Measurements from ENCODE around the gene TOR4A. TPM values are rescaled to one million over a fixed set of nuclear protein-coding genes. Genes with fewer than 3 reads are reported as not detected.

Gene TOR4A
- total and polyA plus RNA-seq, 7 donors = 3.8 to 33.0 (median 4.3) TPM

DNA sequence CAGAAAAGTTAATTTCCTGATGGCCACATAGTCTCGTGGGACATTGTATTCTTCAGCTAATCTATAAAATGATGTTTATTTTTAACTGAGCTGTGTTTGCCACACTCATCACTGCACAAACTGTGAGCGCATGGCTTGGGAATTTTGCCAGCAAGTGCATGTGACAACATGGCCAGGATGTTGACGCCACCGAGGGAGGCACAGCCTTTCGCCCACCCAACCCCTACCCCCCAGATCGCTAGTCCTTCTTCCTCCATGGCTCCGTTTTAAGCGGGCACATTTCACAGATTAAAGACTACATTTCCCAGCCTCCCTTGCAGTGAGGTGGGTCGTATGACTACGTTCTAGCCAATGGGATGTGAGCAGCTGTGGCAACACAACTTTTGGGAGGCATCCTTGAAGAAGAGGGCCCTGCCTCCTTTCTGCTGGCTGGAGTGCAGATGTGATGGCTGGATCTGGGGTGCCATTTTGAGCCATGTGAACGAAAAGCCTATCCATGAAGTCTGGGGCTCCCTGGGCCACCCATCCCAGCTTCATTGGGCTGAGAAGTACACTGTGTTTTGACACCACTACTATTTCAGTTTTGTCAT is 16.7 kb downstream of the TOR4A start:
- H3K4me3 ChIP-seq = no peak overlapping the region
- TF ChIP-seq POLR2AphosphoS5 (IDR thresholded peaks at IDR 0.05) (no peak), POLR2A (IDR thresholded peaks at IDR 0.05) (no peak), EP300 (IDR thresholded peaks at IDR 0.05) (no peak)
- TF ChIP-seq, protein P1, sequence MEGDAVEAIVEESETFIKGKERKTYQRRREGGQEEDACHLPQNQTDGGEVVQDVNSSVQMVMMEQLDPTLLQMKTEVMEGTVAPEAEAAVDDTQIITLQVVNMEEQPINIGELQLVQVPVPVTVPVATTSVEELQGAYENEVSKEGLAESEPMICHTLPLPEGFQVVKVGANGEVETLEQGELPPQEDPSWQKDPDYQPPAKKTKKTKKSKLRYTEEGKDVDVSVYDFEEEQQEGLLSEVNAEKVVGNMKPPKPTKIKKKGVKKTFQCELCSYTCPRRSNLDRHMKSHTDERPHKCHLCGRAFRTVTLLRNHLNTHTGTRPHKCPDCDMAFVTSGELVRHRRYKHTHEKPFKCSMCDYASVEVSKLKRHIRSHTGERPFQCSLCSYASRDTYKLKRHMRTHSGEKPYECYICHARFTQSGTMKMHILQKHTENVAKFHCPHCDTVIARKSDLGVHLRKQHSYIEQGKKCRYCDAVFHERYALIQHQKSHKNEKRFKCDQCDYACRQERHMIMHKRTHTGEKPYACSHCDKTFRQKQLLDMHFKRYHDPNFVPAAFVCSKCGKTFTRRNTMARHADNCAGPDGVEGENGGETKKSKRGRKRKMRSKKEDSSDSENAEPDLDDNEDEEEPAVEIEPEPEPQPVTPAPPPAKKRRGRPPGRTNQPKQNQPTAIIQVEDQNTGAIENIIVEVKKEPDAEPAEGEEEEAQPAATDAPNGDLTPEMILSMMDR (IDR thresholded peaks at IDR 0.05) = no peak
- WGBS, 2 donors = 6 to 40% methylated on average over 11 of the region's 11 CpGs
- no peaks in the 10 kb centered on the region for H3K9me3 ChIP-seq
- peaks cover 0 to 20% (median 20%) of the 10 kb centered on the region in 4 donors for H3K4me1 ChIP-seq
- H3K36me3 ChIP-seq = no peaks in the 10 kb centered on the region
- no peak overlapping the region for H3K27ac ChIP-seq
- H3K27me3 ChIP-seq = peaks cover 39 to 76% (median 71%) of the 10 kb centered on the region in 3 donors
- no peak for DNase-seq
- intact Hi-C loops (cut with DNase I) = loop anchor here (10.0 kb wide), 1 partner anchor 231 kb away; no protein-coding TSS in a partner anchor

DNA sequence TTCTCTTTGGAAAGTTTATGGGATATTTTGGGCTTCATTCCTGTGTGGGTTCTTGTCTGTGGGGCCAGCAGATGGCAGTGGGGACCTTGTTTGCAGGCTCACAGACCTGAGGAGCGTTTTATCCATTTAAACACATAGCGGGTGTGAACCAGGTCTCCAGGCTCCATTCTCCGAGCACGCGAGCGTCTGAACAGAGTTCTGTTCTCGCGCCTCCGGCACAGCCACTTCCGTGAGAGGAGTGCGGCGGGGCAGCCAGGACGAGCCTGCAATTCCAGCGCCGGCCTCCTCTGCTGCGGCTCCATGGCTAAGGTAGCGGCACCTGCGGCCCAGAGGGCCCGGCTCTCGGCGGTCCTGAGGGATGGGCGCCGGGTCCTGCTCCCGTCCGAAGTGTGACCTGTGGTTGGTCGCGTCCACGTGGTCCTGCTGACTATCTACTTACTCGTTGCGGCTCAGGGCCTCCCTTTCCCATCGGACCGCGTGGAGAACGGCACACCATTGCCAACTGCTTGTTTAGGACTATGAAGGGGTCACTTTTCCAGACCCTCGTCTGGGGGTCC is 17.2 kb downstream of the TOR4A start:
- WGBS, 2 donors = 34 to 72% methylated on average over 35 of the region's 35 CpGs
- Histone ChIP-seq H3K27ac (no peak overlapping the region), H3K4me3 (peak overlapping the region in 2 of 4 donors; percentile 31 to 43), H3K27me3 (peaks cover 45 to 82% (median 77%) of the 10 kb centered on the region in 3 donors), H3K4me1 (peaks cover 0 to 22% (median 20%) of the 10 kb centered on the region in 4 donors), H3K36me3 (no peaks in the 10 kb centered on the region), H3K9me3 (no peaks in the 10 kb centered on the region)
- intact Hi-C loops (cut with DNase I) = loop anchor here (5.0 to 10.0 kb wide), 2 partner anchors 113 to 230 kb away; no protein-coding TSS in a partner anchor
- no peak for DNase-seq
- no peak for TF ChIP-seq POLR2AphosphoS5 (IDR thresholded peaks at IDR 0.05)
- TF ChIP-seq EP300 (IDR thresholded peaks at IDR 0.05) = no peak
- TF ChIP-seq, protein P1 (IDR thresholded peaks at IDR 0.05) = no peak
- TF ChIP-seq POLR2A (IDR thresholded peaks at IDR 0.05) = no peak

DNA sequence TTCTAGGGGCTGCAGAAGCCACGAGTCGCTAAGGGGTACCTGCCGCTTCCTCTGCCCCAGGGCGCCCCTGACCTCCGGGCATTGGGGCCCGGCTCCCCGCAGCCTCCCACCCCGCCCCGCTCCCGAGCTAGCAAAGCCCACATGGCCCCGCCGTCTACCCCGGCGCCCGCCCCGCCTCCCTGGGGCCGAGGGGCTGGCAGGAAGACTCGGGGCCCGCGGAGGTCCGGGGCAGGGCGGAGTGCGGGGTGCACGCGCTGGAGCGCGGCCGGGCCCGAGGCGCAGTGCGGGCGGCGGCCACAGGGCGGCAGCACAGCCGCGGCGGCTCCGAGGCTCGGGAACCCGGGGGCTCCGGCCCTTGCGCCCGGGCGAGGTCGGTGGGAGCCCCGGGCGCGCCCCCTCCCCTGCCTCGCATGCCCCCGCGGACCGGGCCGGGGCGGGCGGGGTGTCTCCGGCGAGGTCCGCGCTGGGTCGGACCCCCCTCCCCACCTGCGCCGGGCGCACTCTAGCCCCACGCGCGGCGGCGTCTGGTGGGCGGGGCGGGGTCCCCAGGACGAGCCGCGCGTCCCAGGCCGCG is 17.8 kb downstream of the TOR4A start:
- no peaks in the 10 kb centered on the region for H3K36me3 ChIP-seq
- peaks cover 0 to 26% (median 22%) of the 10 kb centered on the region in 4 donors for H3K4me1 ChIP-seq
- H3K4me3 ChIP-seq = peak overlapping the region in 3 of 4 donors; percentile 31 to 43 (median 36)
- WGBS, 2 donors = 2 to 5% methylated on average over 76 of the region's 76 CpGs
- peak overlapping the region in 1 of 4 donors; percentile 59 for H3K27ac ChIP-seq
- H3K9me3 ChIP-seq = no peaks in the 10 kb centered on the region
- H3K27me3 ChIP-seq = peaks cover 51 to 88% (median 83%) of the 10 kb centered on the region in 3 donors
- no peak for DNase-seq
- intact Hi-C loops (cut with DNase I) = loop anchor here (5.0 to 10.0 kb wide), 2 partner anchors 112 to 229 kb away; no protein-coding TSS in a partner anchor
- no peak for TF ChIP-seq EP300 (IDR thresholded peaks at IDR 0.05)
- TF ChIP-seq, protein P1 (IDR thresholded peaks at IDR 0.05) = peak in 1 of 4 experiments; percentile 52

DNA sequence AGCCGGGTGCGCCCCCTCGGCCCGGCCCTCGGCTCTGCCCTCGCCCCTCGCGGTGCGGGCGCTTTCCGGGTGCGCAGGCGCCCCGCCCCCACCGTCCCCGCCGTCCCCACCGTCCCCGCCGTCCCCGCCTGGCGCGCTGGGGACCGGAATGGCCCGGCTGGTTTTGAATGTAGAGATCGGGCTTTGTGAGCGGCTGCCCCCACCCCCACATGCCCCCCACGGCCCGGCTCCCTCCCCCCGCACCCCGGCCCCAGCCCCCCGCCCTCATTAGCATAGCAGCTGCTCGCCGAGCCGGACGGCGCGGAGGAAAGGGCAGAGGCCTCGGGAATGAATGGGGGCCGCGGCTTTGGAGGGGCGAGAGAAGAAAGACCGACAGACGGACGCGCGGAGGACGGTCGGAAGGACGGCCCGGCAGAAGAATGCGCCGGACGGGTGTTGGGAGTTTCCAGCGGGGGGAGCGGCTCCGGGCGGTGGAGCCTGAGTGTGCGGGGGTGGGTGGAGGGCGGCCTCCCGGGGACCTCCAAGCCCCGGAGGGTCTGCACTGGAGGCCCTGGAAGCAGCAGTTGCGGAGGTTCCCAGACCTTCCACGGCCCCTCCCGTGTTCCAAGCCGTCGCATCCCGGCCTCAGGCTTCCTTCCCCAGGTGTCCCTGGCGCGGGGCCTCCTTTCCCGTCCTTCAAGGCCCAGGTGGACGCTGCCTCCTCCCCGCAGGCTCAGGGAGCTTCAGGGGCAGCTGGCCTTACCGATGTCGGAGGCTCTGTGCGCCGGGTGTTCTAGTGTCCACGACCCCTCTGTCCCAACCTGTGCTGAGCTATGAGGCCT is 18.5 kb downstream of the TOR4A start:
- Histone ChIP-seq H3K27ac (peak overlapping the region; percentile 34 to 66 (median 62)), H3K4me1 (peaks cover 0 to 34% (median 30%) of the 10 kb centered on the region in 4 donors), H3K4me3 (peak overlapping the region in 3 of 4 donors; percentile 31 to 43 (median 36)), H3K36me3 (no peaks in the 10 kb centered on the region), H3K9me3 (no peaks in the 10 kb centered on the region), H3K27me3 (peaks cover 57 to 95% (median 90%) of the 10 kb centered on the region in 3 donors)
- 2 to 12% methylated on average over 78 of the region's 78 CpGs for WGBS, 2 donors
- TF ChIP-seq POLR2A (IDR thresholded peaks at IDR 0.05) (peak in 1 of 2 donors; percentile 30), EP300 (IDR thresholded peaks at IDR 0.05) (no peak)
- intact Hi-C loops (cut with DNase I) = loop anchor here (5.0 to 10.0 kb wide), 2 partner anchors 111 to 229 kb away; no protein-coding TSS in a partner anchor
- no peak for DNase-seq
